SU-DHL-6 (cell line): ENCODE measurements around the gene PWWP2A.

Experiments
- EZH2phosphoT487 ChIP-seq: fragments of 200-600 bp; sonication (generic), shearing (Covaris generic); conservative IDR thresholded peaks from 2 replicates; pipeline ENCODE4 v1.6.1; 2018; ENCODE audit warnings: mild to moderate bottlenecking, antibody characterized with exemption, low read length, moderate library complexity, mixed read lengths
- TF ChIP-seq, protein P1 (sequence below): fragments of 200-600 bp; sonication (generic); IDR thresholded peaks from one replicate; pipeline ENCODE4 v1.5.1; 2017; ENCODE audit warnings: antibody characterized with exemption, mild to moderate bottlenecking, low read length, moderate library complexity; ENCODE audit not compliant: insufficient read depth, poor library complexity, severe bottlenecking

DNA sequence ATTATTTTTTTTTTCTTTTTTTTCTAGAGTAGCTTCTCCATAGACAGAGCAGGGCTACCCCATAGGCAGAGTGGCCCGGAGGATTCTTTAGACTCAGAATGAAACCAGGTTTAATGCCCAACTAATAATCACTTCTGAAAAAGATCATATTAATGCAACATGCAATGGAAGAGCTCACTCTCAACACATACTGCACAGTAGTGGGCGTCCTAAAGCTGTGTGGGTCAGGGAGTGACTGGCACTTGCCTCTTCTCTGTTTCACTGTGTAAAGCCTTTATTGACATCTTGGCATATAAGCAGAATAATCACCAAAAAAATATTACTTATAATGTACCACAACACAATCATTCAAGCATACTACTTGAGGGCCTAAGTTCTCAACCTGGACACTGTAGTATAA lies 11.1 kb downstream of the PWWP2A start:
- TF ChIP-seq, protein P1, sequence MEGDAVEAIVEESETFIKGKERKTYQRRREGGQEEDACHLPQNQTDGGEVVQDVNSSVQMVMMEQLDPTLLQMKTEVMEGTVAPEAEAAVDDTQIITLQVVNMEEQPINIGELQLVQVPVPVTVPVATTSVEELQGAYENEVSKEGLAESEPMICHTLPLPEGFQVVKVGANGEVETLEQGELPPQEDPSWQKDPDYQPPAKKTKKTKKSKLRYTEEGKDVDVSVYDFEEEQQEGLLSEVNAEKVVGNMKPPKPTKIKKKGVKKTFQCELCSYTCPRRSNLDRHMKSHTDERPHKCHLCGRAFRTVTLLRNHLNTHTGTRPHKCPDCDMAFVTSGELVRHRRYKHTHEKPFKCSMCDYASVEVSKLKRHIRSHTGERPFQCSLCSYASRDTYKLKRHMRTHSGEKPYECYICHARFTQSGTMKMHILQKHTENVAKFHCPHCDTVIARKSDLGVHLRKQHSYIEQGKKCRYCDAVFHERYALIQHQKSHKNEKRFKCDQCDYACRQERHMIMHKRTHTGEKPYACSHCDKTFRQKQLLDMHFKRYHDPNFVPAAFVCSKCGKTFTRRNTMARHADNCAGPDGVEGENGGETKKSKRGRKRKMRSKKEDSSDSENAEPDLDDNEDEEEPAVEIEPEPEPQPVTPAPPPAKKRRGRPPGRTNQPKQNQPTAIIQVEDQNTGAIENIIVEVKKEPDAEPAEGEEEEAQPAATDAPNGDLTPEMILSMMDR = no peak
- no peak for TF ChIP-seq EZH2phosphoT487
